Adrenal gland (tissue), 5 donors: ENCODE measurements around the gene NDUFA11.

Source experiments
- POLR2A ChIP-seq, 2 donors: fragments of 450-650 bp; IDR thresholded peaks; one replicate each; pipeline ENCODE4 v1.6.1; 2017; ENCODE audit warnings: antibody characterized with exemption in 2 of 2, mild to moderate bottlenecking in 2 of 2, moderate library complexity in 1 of 2
- TF ChIP-seq, protein P1 (sequence below), 6 experiments: fragments of 450-650 bp in 4 of 6; fragments of 200-600 bp in 2 of 6; sonication (generic) in 1 of 6; IDR thresholded peaks; 1 replicate in 5 of 6; 2 replicates in 1 of 6; pipeline versions ENCODE4 v1.5.1 to v1.8.0; 2016 to 2021; ENCODE audit warnings: antibody characterized with exemption in 6 of 6, mild to moderate bottlenecking in 2 of 6, moderate library complexity in 1 of 6
- donor health status: DM: no; HTN: no; CAD: no.

DNA sequence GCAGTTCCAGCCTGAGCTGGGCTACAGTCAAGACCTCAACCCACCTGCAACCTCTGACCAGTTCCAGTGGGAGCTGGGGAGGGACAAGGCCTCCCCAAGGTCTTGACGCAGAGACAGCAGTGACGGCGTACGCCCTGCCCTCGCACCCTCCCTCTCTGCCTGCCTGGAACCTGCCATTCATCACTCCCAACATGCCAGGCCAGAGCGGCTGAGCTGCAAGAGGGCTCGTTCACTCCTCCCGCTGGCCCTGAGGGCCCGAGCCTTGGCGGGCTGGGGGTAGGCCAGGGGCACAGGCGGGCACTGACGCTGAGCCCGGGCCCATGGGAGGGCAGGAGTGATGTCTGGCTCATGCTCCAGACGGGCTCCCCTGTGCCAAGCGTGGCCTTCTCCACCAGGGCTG lies 8.2 kb downstream of the NDUFA11 start:
- TF ChIP-seq, protein P1, sequence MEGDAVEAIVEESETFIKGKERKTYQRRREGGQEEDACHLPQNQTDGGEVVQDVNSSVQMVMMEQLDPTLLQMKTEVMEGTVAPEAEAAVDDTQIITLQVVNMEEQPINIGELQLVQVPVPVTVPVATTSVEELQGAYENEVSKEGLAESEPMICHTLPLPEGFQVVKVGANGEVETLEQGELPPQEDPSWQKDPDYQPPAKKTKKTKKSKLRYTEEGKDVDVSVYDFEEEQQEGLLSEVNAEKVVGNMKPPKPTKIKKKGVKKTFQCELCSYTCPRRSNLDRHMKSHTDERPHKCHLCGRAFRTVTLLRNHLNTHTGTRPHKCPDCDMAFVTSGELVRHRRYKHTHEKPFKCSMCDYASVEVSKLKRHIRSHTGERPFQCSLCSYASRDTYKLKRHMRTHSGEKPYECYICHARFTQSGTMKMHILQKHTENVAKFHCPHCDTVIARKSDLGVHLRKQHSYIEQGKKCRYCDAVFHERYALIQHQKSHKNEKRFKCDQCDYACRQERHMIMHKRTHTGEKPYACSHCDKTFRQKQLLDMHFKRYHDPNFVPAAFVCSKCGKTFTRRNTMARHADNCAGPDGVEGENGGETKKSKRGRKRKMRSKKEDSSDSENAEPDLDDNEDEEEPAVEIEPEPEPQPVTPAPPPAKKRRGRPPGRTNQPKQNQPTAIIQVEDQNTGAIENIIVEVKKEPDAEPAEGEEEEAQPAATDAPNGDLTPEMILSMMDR (IDR thresholded peaks at IDR 0.05) = no peak
- TF ChIP-seq POLR2A (IDR thresholded peaks at IDR 0.05) = peak in 1 of 2 donors; percentile 60
